T1000 (cell line): ENCODE measurements around the gene CCDC13.

ENCODE experiments used
- DNase-seq: peaks from one replicate; lab custom pipeline; 2025; ENCODE audit warnings: mixed read lengths; lab: John Stamatoyannopoulos, UW

Gene CCDC13

DNA sequence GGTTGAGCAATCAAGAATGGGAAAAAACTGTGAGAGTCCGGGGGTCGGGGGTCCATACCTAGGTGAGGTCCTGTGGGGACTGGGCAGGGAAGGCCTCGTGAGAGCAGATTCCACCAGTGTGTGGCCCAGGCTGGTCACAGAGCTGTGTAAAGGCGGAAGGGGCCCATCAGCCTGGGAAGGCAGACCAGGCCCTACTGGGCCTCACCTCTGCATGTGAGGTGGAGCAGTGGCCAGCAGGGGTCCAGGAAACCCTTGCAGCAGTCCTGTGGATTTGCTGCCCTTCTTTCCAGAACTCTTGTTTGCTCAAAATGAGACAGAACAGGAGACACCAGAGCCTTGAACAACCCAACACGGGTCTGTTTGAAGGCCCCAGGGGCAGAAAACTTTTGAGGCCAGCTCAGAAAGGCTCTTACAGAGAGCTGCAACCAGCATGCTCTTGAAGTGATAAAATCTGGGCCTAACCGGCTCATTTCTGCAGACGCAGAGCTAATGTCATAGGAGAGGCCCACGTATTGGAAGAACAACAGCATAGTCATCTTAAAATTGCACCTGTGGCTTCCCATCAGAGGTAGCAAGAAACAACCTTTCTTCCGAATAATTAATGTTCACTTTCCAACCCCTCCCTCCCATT lies 40.1 kb downstream of the CCDC13 start:
- DNase-seq, result no peak

DNA sequence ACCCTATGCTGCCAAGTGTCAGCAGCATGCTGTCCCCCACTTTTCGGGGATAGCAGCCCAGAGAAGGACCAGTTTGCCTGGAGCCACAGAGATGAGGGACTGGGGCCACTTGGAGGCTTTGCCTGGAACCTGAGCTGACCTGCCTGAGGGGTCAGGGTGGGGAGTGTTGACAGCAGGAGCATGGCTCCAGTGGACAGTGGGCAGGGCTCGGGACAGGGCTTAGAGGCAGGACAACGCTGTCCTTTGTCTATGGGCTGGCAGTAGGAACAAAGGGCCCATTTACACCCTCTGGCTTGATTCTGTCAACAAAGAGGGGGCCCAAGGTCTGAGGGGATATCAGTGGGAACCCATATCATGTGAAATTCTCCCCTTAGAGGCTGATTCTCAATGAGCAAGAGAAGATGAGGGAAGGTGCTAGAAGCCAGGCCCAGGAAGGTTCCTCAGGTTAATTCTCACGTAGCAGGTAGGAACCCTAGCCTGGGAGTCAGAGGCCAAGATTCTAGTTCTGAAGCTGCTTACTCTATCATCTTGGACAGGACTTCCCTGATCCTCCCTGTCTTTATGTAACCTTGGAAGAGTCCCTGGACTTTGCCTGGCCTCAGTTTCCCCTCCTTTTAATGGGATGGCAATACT lies 40.7 kb downstream of the CCDC13 start:
- DNase-seq, result no peak

DNA sequence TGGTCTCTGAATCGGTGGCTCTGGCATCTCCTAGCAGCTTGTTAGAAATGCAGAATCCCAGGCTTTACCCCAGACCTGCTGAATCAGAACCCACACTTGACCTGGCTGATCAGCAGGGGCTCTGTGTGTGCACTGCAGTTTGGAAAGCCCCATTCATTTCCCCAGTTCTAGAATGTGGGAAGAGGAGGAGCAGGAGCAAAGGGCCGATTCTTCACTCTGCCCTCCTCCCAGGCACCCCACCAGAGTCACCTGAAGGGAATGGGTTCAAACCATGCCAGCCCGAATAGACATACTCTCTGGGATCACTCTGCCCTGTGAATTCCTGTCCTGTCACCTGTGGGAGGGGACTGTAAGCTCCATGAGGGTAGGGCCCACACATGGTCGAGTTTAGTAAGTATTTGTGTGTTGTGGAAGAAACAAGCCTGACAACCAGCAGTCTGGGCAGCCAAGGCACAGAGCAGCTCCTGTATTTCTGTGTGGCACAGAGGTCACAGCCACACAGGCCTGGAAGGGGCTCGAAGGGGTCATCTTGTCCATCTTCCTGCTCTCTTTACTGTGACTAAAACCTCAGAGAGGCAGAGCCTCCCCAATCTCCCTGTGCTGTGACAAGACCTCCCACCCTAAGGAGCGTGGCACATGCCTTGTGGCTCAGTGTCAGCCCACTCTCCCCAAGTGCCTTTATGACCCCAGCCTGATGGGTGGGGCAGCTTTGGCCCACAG lies 41.4 kb downstream of the CCDC13 start:
- DNase-seq, result no peak

DNA sequence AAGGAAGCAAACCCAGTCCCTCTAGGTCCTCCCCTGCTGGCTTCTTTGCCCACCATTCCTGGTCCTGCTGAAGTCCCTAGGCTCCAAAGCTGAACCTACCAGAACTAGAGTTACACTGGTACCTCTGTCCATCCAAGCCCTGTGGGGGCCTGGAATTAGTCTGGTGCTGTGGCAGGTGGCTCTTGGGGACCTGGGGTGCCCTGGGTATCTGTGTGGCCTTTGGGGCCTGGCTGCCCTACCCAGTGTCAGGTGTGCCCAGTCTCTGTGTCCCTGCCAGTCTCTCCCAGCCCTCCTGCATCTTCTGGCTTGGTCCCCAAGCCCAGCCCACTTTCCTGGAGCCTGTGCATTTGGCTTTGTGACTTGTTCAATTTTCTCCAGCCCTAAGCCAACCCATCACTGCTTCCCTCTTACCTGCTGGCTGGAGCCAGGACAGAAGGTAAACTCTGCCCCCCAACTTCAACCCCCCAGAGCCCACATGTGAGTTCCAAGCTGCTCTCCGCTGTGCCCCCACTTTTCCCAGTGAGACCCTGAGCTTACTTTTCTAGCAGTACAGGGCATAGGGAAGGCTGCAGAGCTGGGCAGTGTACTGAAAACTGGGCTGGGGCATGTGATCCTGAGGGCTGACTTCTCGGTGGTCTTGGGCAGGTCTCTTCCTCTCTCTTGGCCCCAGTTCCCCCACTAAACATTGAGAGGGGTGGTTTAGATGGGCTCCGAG lies 42.2 kb downstream of the CCDC13 start:
- no peak for DNase-seq

DNA sequence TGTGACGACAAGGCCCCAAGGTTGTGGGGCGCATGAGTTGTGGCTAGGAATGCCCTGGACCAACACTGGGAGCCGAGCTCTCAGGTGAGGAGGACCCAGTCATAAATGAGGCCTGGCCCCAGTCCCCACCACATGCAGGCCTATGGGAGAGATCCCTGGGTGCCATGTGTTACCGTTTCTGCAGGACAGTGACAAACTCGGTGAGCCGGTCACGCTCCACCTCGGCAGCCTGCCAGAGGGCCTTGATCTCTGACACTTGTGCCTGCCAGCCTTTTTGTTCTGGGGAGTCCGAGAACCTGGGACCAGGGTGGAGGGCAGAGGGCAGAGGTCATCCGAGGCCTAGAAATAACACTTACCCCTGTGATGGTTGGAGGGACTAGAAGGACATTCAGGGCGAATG lies 42.8 kb downstream of the CCDC13 start:
- DNase-seq, result no peak

DNA sequence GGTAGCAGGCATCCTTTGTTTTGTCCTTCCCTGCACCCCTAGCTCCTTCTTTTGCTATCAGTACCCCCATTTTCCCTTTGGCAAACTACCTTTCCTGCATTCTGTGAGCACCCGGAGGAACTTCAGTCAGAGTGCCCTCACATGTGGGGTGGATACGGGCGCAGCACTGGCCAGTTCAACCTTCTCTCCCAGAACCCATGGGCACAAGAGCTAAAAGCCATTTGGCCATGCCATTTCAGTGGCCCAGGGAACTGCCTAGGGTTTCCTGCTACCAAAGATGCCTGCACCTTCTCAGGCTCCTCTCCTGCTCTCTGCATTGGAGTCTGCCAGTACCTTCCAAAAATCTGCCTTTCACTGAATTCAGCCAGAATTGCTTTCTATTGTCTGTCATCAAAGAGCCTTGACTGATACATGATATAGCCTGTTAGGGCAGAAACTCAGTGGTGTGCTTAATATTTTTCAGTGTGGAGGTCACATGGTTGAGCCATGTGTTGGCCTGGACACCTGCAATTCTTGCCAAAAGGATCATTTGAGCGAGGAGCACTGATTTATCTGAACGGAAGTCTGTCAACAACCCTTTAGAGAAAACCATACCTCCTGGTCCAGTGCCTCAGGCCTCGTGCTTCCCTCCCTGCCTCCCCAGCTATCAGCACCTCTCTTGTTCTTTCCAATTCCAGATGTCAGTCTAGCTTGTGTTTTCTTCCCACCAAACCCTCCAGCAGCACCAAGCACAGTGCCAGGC lies 43.5 kb downstream of the CCDC13 start:
- DNase-seq, result no peak

DNA sequence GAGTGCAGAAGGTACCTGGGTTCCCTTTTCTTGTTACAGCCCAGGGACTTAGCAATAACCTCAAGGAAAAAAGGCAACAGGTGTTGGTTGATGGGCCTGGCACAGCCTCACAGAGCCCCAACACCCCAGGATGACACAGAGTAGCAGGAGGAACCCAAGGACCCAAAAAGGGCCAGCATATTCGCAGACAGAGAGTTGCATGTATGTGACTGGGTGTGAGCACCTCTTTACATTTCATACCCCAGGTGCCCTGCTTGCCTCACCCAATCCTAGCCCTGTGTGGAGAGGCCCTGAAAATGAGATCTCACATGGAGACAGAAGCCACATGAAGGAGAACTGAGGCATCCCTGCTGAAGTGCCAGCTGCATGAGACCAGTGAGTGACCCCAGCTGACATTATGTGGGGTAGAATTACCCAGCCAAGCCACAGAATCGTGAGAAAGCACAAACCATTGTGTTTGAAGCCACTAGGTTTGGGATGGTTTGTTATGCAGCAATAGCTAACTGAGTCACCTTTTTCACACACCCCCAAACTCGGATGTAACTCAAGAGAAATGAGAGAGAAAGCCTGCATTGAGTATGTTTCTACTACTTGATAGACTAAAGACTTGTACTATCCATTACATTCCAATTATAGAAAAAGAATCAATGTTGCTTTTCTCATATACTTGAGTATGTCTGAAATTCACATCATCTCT lies 44.2 kb downstream of the CCDC13 start:
- no peak for DNase-seq

DNA sequence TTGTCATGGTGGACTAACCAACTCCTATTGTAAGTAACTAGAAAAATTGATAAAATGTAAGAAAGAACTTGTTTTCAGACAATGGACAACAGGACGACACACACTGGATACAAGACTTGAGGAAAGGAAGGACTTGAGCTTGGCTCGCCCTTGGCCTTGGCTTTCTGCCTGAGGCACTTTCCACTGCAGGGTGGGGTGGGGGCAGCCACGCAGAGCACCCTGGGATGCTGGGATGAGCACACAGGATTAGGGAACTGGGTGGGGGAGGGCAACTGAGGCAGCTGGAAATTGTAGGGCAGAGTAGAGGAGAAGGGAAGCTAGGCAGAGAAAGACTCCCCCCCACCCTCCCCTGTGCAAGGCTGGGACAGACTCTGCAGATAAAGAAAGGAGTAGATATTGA lies 45.0 kb downstream of the CCDC13 start:
- DNase-seq, result no peak

DNA sequence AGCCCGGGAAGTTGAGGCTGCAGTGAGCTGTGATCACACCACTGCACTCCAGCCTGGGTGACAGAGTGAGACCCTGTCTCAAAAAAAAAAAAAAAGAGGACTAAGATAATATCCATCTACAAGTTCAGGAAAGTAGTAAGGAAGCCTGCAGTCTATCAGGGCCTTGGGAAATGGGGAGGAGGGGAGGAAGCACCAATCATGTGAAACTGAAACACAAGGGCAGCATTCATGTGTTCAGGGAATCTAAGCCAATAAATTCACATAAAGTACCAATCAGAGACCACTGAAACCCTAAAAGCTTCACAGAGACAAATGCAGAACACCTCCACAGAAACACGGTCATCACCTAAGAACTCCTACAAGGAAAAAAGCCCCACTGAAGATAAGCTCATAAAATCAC lies 47.6 kb downstream of the CCDC13 start:
- no peak for DNase-seq

DNA sequence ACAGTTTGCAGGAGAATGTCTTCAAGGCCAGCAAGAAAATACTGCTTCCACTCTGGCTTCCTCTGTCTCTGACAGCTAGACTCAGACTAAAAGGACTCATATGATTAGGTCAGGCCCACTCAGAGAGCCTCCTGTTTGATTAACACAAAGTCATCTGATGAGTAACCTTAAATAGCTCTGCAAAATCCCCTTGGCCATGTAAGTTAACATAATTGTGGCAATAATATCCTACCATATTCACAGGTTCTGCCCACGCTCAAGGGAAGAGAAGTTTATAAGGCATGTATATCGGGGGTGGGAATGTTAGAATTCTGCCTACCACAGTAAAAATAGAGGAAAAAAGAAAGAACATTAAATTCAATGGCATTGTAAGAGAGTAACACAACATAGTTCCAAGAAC lies 49.8 kb downstream of the CCDC13 start:
- DNase-seq, result no peak
